GM18517 (cell line): ENCODE results near the gene UBTFL1.
A peak's percentile ranks its signal among the peaks of the same experiment; 100 is the strongest.
"Not testable (repeated sequence)": the region's sequence is repeated elsewhere in the genome, so short reads cannot be mapped to it uniquely, and the experiment has no call there.

Experiments
- ATAC-seq: cut with Tn5 transposase; IDR thresholded peaks from one replicate; pipeline ENCODE4 v1.9.1; 2021; ENCODE audit warnings: mild to moderate bottlenecking, moderate library complexity; ENCODE audit not compliant: unreplicated experiment

Gene UBTFL1, protein sequence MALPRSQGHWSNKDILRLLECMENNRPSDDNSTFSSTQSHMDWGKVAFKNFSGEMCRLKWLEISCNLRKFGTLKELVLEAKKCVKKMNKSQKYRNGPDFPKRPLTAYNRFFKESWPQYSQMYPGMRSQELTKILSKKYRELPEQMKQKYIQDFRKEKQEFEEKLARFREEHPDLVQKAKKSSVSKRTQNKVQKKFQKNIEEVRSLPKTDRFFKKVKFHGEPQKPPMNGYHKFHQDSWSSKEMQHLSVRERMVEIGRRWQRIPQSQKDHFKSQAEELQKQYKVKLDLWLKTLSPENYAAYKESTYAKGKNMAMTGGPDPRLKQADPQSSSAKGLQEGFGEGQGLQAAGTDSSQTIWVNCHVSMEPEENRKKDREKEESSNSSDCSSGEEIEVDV

DNA sequence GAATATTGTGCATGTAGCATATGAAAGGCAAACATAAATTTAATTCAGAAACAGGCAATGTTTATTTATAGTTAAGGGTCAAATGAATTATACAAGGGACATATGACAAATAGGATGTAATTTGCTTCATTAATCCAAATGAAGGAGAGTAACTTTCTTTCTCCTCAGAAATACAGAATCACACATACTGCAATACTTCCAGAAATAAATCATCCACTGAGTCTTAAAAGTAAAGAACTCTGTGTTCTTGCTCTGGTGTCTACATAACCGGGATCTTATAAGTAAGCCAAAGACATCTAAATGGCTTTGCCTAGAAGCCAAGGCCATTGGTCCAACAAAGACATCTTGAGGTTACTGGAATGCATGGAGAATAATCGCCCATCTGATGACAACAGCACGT is at the start of gene UBTFL1:
UBTFL1 (plus strand) TSS at position 301 of the 400 bp plus-strand sequence; CDS start at position 301, 0 bp downstream.
- not testable (repeated sequence) for ATAC-seq

DNA sequence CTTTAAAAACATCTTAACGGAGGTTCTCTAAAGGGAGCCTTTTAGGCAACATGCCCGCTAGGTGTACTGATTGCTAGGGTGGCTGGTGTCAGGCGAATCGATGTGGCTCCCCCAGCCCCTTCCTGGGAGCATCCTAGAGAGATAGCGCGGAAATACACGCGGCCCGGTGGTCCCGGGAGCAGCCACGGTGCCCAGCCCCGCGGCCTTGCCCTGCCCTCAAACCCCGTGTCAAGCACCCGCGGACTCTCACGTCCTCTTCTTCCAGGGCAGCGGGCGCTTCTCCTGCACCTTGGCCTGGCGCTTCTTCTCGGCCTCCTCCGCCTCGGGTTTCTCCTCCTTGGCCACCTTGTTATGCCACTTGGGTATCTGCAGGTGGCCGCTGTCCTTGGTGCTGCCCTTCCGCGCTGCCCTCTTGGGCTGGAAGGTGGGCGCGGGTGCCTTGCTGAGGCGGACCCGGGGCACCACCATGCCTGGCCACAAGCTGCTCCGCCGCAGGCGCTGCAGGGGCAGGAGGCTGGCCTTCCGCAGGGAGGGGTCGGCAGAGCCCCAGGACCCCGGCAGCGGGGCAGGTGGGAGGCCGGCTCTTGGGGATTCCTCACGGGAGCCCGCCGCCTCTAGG is 34.0 kb upstream of the UBTFL1 start:
- ATAC-seq = not testable (repeated sequence)

DNA sequence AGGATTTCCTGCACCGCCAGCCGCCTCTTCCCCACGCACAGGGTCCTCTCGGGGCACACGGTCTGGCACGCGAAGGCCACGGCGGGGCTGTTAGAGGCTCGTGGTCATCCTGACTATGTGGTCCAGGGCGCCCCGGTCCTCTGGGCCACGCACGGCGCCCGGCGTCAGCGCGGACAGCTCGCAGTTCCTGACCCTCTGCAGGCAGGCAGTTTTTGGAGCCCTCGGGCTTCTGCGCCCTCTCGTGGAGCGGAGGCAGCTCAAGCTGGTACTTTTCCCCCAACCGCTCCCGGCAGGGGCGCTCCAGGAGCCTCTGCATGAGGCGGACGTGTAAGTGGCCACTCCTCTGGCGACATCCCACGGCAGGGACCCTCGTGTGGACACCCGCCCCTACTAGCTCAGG is 33.4 kb upstream of the UBTFL1 start:
- ATAC-seq = not testable (repeated sequence)

DNA sequence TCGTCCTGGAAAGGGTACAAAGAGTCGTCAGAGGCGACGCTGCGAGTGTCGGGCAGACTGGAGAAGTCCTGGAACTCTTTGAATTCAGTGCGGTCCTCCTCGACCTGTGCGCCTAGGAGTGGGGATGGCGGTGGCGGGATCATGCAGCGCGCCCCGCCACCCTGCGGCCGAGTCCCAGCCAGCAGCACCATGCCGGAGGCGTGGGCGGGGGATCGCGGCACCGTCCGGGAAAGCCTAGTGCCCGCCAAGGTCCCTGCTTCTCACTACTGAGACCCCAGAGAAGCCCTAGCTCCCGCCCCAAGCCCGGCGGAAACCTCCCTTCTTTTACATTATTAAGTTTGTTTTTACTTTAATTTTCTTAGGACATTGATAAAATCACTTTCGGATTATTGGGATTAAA is 32.2 kb upstream of the UBTFL1 start:
- ATAC-seq = not testable (repeated sequence)

DNA sequence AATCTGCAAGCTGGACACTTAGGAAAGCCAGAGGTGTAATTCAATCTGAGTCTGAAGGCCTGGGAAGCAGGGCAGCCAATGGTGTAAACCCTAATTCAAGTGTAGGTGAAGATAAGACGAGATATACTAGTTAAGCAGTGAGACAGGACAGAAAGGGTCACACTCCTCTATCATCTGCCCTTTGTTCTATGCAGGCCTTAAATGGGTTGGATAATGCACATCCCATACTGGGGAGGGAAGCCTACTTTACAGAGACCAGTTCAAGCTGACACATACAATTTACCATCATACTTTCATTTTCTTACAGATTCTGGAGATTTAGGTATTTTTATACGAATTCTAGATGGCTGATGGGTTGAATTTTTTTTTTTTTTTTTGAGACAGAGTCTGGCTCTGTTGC is 3.0 kb downstream of the UBTFL1 start:
- ATAC-seq = not testable (repeated sequence)

DNA sequence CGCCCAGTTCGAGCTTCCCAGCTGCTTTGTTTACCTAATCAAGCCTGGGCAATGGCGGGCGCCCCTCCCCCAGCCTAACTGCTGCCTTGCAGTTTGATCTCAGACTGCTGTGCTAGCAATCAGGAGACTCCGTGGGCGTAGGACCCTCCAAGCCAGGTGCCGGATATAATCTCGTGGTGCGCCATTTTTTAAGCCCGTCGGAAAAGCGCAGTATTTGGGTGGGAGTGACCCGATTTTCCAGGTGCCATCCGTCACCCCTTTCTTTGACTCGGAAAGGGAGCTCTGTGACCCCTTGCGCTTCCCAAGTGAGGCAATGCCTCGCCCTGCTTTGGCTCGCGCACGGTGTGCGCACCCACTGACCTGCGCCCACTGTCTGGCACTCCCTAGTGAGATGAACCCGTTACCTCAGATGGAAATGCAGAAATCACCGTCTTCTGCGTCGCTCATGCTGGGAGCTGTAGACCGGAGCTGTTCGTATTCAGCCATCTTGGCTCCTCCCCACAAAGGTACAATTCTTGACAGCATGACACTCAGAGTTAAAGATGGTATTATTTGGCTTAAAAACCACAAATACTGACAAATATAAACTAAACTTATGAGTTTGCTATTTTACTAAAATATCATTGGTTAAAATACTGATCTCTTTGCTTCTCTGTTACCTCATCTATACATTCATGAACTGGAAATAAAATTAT is 9.6 kb downstream of the UBTFL1 start:
- ATAC-seq = not testable (repeated sequence)

DNA sequence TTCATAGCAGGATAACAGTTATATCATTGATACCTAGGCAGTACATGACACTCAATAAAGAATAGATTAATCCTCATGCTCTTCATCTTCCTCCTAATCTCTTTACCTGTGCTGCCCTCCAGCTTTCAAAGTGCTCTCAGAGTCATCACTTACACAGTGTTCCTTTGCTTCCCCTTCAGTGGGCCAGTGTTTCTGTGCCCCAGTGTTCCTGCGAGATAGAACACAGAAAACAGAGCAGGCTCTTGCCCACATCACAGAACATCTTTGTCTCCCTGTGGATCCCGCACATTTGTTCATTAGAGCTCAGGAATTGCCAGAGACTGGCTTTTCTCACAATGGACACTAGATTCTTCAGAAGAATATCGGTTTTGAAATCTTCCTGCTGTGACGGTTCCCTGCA is 12.5 kb downstream of the UBTFL1 start:
- ATAC-seq = not testable (repeated sequence)

DNA sequence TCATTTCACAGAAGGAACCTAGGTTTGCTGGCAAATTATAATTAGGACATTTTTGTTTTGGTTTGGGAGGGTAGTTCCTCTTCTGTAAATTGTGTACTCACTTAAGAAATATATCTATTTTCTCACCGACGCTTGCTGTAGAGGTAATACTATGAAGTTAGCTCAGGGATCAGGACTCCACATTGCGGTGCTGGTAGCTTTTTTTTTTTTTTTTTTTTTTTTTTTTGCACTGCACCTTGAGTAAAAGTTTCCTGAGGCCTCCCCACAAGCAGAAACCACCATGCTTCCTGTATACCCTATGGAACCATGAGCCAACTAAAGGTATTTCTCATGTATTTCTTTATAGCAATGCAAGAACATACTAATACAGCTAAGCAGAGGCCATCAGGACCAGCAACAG is 14.7 kb downstream of the UBTFL1 start:
- ATAC-seq = no peak

DNA sequence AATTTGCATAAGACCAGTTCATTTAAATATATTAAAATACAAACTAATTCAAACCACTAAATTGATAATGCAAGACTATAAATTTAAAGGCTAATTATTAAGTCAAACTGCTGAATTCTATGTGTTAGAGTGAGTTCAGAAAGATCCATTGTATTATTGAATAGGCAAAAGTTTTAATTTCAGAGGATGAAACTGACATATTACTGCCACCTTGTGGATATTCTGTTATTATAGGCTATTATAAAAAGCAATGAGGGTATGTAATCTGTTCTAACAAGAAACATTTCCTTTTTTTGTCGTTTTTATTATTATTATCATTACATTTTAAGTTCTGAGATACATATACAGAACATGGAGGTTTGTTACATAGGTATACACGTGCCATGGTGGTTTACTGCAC is 27.8 kb downstream of the UBTFL1 start:
- no peak for ATAC-seq

DNA sequence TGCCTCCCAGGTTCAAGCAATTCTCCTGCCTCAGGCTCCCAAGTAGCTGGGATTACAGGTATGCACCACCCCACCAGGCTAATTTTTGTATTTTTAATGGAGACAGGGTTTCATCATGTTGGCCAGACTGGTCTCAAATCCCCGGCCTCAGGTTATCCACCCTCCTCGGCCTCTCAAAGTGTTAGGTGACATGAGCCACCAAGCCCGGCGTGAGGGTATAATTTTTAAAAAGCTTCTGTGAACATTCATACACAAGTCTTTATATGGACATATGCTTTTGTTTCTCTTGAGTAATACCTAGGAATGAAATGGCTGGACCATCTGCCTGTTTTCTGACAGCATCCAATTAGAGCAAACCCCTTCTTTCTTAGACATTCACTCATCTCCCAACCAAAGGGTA is 34.4 kb downstream of the UBTFL1 start:
- ATAC-seq = no peak

DNA sequence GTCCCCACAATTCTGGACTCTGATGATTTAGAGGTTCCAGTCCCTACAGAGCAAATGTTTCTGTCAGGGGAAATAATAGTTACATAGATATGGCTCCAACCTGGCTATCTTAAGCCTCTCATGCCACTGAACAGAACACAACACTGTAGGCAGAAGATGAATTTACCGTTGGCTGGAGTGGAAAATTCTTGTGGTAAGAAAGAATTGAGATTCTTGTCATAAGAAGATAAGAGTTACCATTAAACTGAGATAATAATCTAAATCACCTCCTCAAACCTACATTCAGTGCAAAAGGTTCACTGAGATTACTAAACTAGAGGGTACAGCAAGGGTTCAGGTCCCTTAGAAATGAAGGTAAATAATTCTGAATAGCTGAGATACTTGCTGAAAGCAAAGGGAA is 38.6 kb downstream of the UBTFL1 start:
- no peak for ATAC-seq

DNA sequence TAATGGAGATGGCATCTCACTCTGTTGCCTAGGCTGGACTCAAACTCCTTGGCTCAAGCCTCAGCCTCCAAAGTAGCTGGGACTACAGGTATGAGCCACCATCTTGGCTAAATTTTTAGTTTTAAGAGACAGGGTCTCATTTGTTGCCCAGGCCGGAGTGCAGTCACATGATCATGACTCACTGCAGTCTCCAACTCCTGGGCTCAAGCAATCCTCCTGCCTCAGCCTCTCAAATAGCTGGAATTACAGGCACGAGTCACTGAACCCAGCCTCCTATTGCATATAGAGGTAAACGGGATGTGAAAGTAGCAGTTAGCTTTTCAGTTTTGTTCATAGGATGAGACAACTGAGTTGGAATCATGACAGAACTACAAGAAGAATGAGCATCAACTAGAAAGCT is 39.2 kb downstream of the UBTFL1 start:
- ATAC-seq = no peak

DNA sequence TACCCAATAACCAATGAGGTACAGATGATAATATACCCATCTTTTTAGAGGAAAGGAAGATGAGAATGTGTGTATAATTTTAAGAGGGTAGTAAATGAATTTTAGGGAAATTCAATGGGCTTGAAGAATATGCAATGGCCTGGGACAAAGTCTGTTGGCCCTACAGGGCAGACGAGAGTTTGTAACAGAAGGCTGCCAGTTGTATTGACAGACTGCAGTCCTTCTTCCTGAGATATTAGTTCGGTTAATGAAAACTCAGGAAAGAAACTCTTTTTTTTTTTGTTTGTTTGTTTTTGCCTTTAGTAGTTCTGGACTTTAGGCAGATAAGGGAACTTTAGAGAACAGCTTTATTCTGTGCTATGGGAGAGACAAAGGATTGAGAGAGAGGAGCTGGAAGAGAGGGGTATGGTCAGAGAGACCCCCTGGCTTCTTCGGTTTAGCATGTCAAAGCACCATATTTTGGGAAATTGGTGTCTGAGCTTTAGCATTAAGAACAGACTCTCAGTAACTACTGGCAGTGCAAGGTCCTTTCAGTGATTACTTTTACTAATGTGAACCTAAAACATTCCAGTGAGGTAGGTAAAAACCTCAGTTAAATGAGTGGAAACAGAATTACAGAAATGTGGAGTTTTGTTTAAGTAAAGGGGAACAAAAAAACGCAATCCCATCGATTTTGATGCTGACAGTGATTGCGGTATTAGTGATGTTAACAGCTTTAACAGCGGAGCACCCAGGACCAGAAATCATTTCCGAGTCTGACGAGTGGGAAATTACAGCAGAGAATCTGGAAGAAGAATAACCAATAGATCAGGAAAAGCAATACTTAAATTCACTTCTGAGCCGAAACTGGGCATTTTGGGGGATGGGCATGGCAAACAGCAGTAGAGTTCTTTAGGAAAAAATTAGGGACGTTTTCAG is 48.1 kb downstream of the UBTFL1 start:
- no peak for ATAC-seq

DNA sequence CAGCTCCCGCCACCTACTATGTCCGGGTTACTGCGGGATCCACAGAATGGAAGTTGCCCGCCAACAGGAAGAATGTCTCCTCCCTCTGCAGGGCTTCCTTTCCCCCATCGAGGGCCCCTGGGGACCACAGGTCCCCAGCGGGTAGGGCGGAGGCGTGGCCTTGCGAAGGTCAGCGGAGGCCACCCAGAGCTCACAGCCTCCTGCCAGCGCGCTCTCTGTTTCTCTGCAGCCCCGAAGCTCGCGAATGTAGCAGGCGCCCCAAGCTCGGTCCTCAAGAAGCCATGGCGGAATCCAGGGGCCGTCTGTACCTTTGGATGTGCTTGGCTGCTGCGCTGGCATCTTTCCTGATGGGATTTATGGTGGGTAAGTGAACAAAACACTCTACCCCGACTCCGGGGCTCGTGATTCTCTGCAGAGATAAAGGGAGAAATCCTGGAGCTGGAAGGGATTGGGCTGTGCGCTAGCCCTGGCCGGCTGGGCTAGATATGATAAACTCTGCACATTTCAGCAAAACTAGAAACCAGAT is 48.8 kb downstream of the UBTFL1 start, which contains the start of gene NAALAD2:
NAALAD2 (plus strand) TSS at position 186 of the 526 bp plus-strand sequence; CDS start at position 282, 96 bp downstream.
- peak; percentile 57 for ATAC-seq

DNA sequence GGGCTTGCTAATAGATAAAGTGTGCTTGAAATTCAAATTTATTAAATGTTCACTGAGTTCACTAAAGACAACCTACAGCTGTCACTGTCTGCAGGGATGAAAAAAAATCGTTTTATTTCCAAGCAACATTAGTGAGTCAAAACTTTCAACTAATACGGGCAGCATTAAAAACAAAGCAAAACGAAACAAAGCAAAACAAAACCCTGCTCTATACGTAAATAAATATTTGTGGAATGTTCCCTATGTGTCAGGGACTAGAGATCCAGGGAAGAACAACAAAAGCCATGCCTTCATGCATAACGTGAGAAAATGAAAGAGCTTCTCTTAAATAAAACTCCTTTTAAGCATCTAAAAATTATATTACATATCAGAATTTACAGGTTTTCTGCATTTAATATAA is 49.3 kb downstream of the UBTFL1 start:
- ATAC-seq = peak; percentile 15
